GM18519 (cell line): ENCODE data around the gene RBMS3.

Source experiments
- ATAC-seq: cut with Tn5 transposase; IDR thresholded peaks from one replicate; pipeline ENCODE4 v1.9.1; 2021; ENCODE audit warnings: mild to moderate bottlenecking, moderate library complexity; ENCODE audit not compliant: unreplicated experiment, low FRiP score

RBMS3 gene

GRCh38 chr3:29695201-29695600 lies 414.3 kb downstream of the RBMS3 start:
- ATAC-seq: no peak

DNA sequence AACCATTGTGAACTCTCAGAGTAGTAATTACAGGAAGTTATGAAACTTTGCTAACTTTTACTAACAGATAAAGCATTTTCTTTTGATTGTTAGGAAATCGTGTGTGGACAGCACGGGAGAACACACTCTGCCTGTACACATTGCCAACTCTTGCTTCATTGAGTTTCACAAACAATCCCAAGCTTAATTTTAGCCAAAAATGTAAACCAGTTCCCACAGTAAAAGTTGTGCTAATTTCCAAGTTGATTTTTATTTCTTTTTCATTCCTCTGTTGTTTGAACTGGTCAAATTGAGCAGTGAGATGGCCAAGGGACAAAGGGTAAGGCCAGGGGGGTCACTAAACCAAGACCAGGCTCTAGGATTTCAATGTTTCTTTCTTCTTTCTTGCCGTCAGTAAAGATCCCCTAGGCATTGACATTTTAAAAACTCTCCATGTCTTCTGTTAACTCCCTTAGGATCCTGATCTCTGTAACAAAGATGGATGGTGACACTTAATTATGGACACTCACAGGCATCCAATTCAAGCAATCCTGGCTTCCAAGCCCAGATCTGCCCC lies 414.9 kb downstream of the RBMS3 start:
- ATAC-seq: no peak

- ATAC-seq: no peak
Observed at GRCh38 chr3:29696311-29696710, 415.4 kb downstream of the RBMS3 start.

GRCh38 chr3:29697989-29698388 lies 417.1 kb downstream of the RBMS3 start:
- ATAC-seq: no peak

DNA sequence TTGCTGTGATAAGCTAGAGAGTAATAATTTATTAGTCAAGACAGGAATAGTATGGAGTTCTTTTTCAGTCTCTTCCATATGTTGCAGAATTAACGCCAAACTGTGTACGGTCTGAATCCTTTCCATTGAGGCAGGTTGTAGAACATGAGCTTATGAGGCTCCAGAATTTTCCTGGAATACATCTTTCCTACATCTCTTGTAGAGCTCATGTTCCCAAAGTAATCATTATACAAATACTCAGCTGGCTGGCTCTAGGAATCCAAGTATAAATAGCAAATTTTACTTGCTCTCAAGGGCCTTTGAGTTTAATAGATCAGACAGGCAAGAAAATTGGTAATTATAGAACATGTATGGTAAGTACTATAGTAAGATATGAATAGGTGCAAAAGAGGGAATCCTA lies 419.4 kb downstream of the RBMS3 start:
- no peak for ATAC-seq

DNA sequence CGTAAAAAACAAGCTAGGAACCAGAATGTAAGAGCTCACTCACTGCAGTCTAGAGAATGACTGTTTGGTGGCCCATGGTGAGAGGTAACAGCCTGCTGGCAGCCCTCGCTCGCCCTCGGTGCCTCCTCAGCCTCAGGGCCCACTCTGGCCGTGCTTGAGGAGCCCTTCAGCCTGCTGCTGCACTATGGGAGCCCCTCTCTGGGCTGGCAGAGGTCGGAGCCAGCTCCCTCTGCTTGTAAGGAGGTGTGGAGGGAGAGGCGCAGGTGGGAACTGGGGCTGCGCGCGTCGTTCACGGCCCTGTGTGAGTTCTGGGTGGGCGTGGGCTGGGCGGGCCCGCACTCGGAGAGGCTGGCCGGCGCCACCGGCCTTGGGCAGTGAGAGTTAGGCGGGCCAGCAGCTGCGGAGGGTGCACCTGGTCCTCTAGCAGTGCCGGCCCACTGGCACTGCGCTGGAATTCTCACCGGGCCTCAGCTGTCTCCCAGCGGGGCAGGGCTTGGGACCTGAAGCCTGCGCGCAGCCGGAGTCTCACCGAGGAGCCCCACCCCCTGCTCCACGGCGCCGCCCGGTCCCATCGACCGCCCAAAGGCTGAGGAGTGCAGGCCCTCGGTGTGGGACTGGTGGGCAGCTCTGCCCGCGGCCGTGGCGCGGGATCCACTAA lies 420.6 kb downstream of the RBMS3 start:
- ATAC-seq: no peak

- ATAC-seq: no peak
Observed at GRCh38 chr3:29705906-29706844, 425.3 kb downstream of the RBMS3 start.

DNA sequence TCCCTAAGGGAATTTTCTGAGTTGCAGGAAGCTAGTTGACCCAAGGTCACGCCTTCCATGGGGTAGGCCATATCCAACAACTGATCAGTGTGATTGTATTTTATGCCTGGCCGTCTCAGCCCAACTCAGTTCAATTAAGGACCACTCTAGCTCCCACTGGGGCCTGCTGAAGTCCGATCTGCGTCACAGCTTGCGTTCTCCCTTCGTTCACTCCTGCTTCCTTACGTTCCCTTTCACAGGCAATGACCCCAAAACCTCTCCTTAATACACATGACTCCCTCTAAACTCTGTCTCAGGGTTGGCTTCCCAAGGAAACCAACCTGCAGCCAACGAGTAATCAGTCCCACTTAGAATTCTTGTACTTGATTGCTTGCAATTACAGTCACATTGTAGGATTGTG lies 428.0 kb downstream of the RBMS3 start:
- ATAC-seq: no peak

DNA sequence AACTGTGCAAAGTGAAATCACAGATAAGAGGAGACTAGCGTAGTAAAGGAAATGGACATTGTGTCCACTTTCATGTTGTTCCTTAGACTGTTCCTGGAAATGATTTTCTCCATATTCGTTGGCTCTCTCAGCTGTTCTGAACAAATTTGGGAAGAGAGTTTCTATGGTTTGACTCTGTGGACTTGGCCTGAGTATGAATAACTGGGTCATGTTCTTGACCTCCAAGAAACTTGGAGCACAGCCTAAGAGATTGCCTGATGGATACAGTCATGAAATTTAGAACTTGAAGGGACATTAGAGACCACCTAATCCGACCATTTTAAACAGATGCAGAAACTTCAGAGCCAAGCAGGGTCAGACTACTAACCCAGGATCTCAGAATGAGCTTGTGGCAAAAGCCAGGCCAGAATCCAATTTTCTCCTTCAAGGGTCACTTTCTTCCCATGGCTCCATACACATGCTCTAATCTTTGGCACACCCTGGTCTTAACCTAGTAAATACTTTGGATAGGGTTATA lies 430.4 kb downstream of the RBMS3 start:
- no peak for ATAC-seq

- ATAC-seq: no peak
Observed at GRCh38 chr3:29716213-29716612, 435.3 kb downstream of the RBMS3 start.

DNA sequence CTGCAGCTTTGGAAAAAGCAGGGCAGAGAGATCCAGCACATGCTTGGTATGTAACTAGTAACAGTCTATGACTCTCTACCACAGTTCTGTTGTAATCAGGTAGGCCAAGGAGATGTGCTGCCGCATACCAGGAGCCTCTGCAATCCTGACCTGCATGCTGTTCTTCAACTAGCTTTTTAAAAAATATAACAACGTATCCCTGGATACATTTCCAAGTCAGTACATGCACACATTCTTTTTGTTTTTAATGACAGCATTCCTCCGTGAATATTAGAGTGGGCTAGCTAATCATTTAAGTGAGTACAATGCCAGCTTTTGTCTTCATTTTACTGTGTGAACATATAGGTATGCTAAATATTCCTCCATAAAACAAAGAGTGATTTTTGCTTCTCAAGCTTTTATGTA lies 437.8 kb downstream of the RBMS3 start:
- ATAC-seq: no peak

- no peak for ATAC-seq
Observed at GRCh38 chr3:29720665-29721064, 439.8 kb downstream of the RBMS3 start.

DNA sequence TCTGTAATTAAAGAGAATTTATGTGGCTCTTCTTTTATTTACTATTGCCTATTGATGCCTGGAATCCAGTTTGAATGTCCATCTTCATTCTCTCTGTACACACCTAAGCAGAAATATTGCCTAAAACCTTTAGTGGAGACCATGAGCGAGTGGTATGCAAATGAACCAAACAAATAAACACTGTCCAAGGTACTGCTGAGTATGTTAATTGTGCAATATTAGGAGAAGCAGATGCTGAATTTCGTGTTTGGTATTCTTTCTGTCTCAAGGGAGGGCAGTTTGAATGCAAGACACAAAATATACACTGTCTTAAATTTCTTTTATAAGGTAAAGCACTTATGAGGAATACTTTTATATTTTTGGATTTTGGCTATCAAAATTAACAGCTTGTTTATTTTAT lies 440.9 kb downstream of the RBMS3 start:
- no peak for ATAC-seq

DNA sequence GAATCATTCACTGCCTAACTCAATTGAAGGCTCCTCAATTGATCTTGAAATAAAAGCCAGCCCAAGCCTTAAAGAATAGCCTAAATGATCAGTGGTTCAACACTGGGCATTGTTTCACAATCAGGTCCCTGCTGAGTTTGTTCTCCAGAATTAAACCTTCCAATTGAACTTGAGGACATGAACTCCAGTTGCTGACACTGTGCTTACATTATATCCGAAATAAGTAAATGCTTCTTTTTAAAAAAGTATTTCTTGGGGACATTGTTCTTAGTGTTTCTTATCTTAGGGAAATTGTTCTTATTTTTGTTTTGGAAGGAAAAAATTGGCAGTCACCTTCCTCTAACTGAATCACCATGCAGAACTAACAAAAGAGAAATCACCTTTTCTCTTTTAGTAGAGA lies 450.2 kb downstream of the RBMS3 start:
- no peak for ATAC-seq

- no peak for ATAC-seq
Observed at GRCh38 chr3:29741231-29741630, 460.4 kb downstream of the RBMS3 start.

- no peak for ATAC-seq
Observed at GRCh38 chr3:29745232-29745870, 464.5 kb downstream of the RBMS3 start.

DNA sequence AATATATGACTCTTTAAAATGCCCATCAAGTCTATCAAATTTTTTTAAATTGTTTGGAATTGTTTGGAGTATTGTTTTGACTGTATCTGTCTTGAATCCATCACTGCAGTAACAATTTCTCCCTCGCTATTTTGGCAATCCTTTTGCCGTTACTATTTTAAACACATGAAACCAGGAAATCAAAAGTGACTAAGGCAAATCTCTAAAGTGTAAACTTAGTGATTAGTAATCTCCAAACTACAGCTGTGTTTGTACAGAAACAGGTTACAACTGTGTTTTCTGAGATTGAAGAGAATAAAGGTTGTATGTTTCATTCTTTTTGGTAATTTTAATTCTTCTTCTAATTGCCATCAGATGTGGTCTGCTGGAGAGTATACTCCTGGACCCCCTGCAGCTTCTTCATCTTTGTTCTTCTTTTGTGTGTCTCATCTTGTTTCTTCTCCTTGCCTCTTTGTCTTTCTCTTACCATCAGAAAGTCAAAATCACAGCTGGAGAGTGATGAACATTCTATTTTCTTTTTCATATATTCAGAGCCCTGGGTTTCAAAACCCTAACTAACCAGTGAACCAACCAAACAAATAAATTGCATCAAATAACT lies 465.4 kb downstream of the RBMS3 start:
- no peak for ATAC-seq

- ATAC-seq: no peak
Observed at GRCh38 chr3:29747991-29748390, 467.1 kb downstream of the RBMS3 start.

DNA sequence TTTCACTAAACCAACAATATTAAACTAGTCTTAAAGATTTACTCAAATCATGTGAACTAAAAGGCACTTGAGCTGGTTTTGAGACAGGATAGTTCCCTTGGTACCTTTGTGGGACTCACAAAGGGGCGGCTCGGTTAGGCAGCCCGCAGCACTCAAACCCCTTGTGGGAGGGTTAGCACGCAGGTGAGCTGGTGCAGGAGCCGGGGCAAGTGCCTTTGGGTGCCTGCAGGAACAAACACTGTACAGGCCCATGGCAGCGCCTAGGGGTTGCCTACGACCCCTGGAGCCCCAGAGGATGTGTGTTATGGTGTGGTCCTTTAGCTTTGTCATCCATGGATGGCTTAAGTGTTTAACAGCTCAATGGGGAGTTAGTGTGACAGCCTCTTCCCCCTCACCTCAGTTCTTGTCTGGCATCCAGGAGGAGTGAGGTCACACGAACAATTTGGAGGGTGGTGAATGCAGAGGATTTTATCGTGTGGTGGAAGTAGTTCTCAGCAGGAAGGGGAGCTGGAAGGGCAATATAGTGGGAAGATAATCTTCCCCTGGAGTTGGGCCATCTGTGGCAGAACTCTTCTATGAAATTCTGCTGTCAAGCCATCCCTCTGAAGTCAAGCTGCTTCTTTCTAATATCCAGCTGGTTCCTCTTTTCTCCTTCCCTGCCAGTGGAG lies 470.9 kb downstream of the RBMS3 start:
- ATAC-seq: no peak

- no peak for ATAC-seq
Observed at GRCh38 chr3:29754346-29754745, 473.5 kb downstream of the RBMS3 start.
